ENCODE measurements around the gene TRMT10C.
A peak's percentile ranks its signal among the peaks of the same experiment; 100 is the strongest.
"Not testable (repeated sequence)": the region's sequence is repeated elsewhere in the genome, so short reads cannot be mapped to it uniquely, and the experiment has no call there.

The TRMT10C gene

DNA sequence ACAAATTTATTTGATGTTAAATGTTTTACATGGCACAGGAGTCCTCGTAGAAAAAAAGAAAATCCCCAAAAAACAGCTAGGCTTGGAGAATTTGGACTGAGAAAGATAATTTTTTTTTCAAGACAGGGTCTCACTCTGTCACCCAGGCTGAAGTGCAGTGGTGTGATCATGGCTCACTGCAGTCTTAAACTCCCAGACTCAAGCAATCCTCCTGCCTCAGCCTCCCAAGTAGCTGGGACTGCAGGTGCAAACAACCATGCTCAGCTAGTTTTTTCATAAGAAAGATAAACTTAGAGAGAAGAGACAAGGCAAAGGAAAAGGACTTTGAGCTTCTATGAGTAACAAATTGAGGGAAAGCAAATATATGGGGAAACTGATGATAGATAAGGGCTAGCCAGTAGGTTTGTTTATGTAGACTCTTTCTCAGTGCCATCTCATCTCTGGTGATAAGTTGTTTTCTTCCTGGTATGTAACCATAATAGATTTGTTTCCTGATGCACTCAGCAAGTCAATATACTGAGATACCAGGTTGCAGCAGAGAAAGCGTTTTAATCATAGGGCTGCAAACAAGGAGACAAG lies 13.1 kb upstream of the TRMT10C start:
- no peak for DNase-seq (ENCODE audit: low read depth in 2 of 2)

DNA sequence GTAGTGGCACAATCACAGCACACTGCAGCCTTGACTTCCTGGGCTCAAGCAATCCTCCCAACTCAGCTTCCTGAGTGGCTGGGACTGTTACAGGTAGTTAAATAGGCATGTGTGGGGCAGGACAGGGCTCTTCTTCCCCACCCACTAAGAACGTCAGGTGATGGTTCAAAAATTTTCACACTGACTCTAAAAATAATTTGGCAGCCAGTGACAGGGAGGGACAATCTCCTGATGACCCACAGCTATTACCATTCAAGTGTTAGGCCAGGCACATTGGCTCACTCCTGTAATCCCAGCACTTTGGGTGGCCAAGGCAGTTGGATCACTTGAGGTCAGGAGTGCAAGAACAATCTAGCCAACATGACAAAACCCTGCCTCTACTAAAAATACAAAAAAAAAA lies 12.2 kb upstream of the TRMT10C start:
- no peak for DNase-seq (ENCODE audit: low read depth in 2 of 2)

DNA sequence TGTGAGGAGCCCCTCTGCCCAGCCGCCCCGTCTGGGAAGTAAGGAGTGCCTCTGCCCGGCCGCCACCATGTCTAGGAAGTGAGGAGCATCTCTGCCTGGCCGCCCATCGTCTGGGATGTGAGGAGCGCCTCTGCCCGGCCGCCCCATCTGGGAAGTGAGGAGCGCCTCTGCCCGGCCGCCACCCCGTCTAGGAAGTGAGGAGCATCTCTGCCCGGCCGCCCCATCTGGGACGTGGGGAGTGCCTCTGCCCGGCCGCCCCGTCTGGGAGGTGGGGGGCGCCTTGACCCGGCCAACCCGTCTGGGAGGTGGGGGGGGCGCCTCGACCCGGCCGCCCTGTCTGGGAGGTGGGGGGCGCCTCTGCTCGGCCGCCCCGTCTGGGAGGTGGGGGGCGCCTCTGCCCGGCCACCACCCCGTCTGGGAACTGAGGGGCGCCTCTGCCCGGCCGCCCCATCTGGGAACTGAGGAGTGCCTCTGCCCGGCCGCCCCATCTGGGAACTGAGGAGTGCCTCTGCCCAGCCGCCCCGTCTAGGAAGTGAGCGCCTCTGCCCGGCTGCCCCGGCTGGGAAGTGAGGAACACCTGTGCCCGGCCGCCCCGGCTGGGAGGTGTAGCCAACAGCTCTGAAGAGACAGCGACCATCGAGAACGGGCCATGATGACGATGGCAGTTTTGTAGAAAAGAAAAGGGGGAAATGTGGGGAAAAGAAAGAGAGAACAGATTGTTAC lies 10.1 kb upstream of the TRMT10C start:
- DNase-seq (ENCODE audit: low read depth in 2 of 2) = not testable (repeated sequence)

DNA sequence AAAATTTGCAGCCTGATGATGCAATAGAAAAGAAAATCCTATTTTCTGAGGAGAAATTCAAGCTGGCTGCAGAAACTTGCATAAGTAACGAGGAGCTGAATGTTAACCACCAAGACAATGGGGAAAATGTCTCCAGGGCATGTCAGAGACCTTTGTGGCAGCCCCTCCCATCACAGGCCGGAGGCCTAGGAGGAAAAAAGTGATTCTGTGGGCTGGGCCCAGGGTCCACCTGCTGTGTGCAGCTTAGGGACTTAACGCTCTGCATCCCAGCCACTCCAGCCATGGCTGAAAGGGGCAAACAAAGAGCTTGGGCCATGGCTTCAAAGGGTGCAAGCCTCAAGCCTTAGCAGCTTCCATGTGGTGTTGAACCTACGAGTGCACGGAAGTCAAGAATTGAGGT lies 8.3 kb upstream of the TRMT10C start:
- not testable (repeated sequence) for DNase-seq (ENCODE audit: low read depth in 2 of 2)

DNA sequence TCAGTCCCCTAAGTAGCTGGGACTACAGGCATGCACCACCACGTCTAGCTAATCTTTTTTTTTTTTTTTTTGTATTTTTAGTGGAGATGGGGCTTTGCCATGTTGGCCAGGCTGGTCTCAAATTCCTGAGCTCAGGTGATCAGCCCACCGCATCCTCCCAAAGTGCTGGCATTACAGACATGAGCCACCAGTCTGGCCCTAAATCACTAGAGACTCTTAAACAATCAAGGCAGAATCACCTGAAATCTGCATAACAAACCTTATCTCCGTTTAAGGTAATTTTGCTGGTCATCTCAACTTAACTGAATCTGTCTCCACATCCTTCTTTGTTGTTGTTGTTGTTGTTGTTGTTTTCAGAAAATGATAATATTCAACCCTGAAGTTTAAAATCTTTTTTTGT lies 5.6 kb upstream of the TRMT10C start:
- DNase-seq (ENCODE audit: low read depth in 2 of 2) = no peak

DNA sequence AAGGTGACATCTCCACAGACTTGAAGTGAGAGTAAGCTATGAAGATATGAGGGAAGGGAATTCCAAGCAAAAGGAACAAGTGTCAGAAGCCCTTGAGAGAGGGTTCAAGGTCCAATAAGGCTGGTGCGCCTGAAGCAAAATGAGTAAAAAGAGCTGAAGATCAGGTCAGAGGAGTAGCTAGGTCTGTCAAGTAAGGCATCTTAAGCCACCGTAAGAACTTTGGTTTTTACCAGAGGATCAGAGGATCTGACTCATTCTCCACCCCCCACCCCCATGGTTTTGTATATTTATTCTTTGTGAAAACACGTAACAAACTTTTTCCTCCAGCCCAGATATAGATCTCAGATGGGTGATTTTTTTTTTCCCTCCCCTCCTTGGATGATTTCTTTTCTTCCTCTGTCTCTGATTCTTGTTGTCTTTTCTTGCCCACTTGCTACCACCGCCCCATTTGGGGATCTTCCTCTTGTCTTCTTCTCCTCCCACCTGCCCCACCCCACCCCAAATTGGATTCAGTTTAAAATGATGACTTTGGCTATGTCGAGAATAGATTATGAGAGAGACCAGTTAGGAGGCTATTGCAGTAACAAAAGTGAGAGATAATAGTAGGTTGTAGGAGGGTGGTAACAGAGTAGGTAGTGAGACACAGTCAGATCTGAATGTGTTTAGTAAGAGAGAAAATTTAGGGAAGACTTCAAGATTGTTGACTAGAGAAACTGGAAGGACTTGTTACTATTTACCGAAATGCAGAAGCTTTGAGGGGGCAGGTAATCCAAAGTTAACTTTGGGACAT lies 6.1 kb downstream of the TRMT10C start:
- peak; percentile 12 to 31 for DNase-seq (ENCODE audit: low read depth in 2 of 2)

DNA sequence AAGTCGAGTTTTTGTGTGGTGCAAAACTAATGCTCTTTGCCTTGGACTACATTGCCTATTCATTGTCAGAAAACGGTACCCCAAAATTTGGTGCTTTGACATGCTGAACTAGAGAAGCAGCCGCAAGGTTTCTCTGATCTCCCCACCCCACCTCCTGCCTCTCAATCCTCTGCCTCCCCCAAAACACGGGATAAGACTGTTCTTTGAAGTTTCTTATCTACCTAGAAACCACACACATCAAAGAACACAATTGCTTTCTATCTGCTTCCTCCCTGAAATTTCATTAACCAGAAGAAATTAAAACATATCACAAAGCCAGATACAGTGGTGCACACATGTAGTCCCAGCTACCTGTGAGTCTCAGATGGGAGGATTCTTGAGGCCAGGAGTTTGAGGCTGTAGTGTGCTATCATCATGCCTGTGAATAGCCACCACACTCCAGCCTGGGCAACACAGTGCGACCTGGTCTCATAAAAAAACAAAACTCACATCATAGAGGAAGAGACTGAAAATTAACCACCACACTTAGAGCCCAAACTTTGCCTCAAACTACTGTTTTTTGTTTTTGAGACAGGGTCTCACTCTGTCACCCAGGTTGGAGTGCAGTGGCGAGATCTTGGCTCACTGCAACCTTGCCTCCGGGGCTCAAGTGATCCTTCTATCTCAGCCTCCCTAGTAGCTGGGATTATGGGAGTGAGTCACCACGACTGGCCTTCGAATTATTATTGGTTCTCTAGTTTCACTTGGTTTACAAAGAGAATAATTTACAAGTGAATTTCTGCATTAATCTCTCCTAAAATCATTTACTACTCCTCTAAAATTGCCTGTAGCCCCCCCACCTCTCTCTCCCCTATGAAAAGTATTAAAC lies 9.6 kb downstream of the TRMT10C start:
- no peak for DNase-seq (ENCODE audit: low read depth in 2 of 2)

DNA sequence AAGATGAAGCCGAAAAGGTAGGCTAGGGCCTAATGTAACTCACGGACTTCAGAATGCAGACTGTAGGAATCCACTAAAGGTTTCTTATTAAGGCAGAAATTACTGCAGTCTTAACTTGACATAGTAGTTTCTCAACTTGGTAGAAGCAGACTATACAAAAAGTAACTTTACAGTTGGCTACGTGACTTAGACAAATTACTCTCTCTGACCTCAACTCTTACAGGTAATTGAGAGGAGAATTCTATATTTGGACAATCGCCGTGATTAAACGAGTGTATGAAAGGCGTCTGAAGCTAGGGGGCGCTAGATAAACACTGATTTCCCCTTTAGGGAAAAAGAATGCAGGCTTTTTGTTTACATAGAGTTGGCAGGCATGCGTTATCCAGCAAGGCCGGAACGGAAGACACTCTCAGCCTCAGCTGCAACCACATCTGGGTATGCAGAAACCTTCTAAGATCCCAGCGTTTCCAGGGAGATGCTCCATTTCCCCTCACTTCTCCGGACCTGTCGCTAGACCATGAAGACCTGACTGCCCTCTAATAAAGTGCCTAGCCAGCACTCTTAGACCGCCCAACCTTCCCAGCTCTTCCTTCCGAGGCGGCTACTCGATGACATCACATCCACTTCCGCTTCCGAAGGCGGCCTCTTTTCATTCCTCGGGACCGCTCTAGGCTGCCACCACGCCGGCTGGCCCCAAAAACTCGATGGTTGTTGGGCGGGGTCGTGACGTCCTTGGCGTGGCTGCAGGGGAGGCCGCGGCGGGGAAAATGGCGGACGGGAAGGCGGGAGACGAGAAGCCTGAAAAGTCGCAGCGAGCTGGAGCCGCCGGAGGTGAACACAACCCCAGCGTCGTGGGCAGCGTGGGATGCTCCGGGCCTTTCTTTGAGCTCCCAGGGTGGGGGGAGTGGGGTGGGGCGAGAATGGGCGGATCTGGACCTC lies 12.1 kb downstream of the TRMT10C start, which contains the start of gene PCNP:
Gene PCNP, plus strand, starts transcription at position 732 of the 939 bp plus-strand sequence. Its CDS starts 36 bp downstream, at position 768.
- DNase-seq (ENCODE audit: low read depth in 2 of 2) = peak; percentile 96 to 98

DNA sequence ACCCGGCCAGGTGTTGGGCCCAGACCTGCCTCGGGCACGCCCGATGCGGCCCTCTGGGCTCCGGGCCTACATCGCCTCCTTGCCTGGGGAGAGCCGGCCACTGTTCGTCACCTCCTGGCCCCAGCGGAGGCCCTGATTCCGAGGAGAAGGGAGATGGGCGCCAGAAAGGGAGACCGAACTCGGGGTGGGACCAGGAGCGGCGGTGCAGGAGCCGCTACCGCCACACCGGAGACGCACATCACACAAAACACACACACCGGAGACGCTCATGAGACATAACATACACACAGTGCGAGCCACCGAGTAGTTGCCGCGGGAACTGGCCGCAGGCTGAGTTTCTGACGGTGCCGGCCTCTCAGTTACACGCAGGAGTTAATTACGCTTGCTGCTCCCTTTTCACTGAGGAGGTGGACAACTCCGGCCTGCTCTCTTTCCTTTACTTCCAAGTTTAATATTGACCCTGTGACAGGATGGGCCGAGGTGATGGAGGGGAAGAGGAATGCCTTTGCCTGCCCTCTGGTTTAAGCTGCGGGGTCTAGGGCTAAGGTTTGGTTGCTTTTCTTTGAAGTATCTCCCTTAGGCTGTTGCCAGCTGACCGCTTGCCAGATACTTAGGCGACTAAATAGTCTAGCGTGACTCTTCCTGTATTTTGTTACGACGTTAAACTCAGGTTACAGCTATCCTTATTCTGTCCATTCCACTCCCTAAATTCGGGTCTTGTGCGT lies 12.9 kb downstream of the TRMT10C start:
- peak; percentile 5 to 31 for DNase-seq (ENCODE audit: low read depth in 2 of 2)

DNA sequence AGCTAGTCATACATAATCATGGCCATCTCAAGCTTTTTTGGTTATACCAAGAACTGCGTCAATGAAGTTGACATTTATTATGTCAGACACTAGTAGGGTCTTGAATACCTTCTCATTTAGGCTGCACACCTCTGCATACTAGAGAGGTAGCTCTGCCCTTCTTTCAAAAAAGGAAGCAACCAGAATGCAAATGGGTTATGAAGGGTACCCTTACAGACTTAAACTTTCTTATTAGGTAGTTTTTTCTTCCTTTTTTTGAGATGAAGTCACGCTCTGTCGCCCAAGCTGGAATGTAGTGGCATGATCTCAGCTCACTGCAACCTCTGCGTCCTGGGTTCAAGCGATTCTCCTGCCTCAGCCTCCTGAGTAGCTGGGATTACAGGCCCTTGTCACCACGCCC lies 15.6 kb downstream of the TRMT10C start:
- no peak for DNase-seq (ENCODE audit: low read depth in 2 of 2)

DNA sequence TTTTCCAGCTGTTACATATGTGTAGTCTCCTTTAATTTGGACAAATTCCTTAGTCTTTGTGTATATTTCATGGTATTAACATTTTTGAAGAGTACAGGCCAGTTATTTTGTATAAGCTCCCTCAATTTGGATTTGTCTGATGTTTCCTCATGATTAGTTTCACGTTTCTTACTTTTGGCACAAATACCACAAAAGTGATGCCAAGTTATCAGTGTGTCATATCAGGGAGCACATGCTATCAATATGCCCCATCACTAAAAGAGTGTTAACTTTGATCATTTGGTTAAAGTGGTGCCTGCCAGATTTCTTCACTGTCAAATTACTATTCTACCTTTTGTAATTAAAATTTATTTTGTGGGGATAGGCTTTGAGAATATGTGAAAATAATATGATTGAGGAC lies 26.9 kb downstream of the TRMT10C start:
- DNase-seq (ENCODE audit: low read depth in 2 of 2) = no peak

DNA sequence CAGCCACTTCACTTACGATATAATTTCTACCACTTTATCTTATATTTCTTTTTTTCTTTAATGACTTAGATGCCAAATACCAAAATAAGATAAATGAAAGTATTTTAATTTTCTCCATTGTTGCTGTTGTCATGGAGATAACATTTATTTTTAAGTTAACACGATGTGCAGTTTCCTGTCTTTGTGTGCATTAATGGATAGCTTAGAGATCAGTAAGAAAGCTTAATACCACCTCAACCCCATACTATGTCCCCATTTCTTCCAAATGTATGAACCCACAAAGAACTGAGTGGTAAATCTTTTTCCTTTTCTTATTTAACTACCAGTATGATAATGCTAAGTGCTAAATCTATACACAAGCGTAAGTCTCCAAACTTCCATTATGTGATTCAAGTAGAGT lies 29.4 kb downstream of the TRMT10C start:
- DNase-seq (ENCODE audit: low read depth in 2 of 2) = no peak

DNA sequence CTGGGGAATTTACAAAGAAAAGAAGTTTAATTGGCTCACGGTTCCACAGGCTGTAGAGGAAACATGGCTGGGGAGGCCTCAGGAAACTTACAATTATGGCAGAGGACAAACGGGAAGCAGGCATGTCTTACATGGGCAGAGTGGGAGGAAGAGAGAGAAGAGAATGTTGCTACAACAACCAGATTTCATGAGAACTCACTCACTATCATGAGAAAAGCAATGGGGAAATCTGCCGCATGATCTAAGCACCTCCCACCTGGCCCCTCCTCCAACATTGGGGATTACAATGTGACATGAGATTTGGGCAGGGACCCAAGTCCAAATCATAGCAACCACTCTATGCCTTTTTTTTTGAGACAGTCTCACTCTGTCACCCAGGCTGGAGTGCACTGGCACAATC lies 41.1 kb downstream of the TRMT10C start:
- no peak for DNase-seq (ENCODE audit: low read depth in 2 of 2)

DNA sequence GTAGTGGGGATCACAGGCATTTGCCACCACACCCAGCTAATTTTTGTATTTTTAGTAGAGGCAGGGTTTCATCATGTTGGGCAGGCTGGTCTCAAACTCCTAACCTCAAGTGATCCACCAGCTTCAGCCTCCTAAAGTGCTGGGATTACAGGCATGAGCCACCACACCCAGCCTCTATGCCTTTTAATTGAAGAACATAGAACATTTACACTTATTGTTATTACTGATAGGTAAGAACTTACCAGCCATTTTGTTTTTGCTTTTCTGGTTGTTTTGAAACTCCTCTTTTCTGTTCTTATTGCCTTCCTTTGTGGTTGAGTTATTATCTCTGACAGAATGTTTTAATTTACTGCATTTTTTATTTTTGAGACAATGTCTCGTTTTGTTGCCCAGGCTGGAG lies 41.5 kb downstream of the TRMT10C start:
- DNase-seq (ENCODE audit: low read depth in 2 of 2) = no peak

DNA sequence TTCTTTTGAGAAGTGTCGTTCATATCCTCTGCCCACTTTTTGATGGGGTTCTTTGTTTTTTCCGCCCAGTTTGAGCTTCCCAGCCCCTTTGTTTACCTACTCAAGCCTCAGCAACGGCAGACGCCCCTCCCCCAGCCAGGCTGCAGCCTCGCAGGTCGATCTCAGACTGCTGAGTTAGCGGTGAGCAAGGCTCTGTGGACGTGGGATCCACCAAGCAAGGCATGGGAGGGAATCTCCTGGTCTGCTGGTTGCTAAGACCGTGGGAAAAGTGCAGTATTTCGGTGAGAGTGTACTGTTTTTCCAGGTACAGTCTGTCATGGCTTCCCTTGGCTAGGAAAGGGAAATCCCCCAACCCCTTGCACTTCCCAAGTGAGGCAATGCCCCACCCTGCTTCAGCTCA lies 43.7 kb downstream of the TRMT10C start:
- DNase-seq (ENCODE audit: low read depth in 2 of 2) = not testable (repeated sequence)

DNA sequence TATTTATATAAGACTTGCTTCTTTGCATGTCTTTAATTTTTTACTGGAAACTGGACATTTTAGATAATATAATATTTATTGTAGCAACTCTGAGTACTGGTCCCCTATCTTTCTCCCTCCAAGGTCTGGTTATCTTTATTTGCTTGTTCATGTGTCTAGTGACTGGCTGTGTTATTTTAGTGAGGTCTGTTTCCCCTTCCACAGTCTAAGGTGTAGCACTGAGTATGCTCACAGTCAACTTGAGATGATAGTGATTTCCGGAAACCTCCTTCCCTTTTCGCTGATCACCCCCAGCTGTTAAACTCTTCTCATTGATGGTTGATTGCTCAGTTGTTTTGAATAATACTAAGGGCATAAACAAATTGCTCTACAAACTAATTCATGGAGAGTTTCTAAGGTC lies 49.4 kb downstream of the TRMT10C start:
- DNase-seq (ENCODE audit: low read depth in 2 of 2) = no peak

DNA sequence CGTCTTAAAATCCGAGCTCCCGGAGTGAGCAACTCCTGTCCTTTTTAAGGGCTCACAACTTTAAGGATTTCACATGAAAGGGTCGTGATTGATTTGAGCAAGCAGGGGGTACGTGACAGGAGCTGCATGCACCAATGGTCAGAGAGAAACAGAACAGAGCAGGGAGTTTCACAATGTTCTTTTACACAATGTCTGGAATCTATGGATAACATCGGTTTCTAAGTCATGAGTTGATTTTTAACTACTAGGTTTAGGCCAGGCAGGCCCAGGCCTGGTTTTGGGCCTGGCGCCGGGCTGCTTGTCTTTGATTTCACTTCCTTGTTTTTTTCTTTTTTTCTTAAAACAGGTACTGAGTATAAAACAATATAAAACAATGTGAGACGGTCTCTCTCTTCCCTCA lies 51.3 kb downstream of the TRMT10C start:
- DNase-seq (ENCODE audit: low read depth in 2 of 2) = not testable (repeated sequence)

DNA sequence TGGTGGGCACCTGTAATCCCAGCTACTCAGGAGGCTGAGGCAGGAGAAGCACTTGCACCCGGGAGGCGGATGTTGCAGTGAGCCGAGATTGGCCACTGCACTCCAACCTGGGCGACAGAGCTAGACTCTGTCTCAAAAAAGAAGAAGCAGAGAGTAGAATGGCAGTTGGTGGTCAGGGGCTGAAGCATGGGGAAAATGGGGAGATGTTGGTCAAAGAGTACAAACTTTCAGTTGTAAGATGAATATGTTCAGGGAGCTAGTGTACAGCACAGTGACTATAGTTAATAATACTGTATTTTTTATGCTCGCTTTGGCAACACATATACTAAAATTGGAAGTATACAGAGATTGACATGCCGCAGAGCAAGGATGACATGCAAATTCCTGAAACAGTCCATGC lies 53.9 kb downstream of the TRMT10C start:
- DNase-seq (ENCODE audit: low read depth in 2 of 2) = no peak

Measured in stimulated activated CD4-positive, alpha-beta T cell treated with anti-CD3 and anti-CD28 coated beads, Interleukin-1b, Interleukin-23, amount 100 ng/mL, for 4 hours (primary cell).